ENCODE results near the gene MLPH. TPM values are rescaled to one million over a fixed set of nuclear protein-coding genes. Genes with fewer than 3 reads are reported as not detected.

MLPH gene
- total RNA-seq, 1 donor from 2014 or later = 34.6 TPM

GRCh38 chr2:237485304-237485703, 1.7 kb upstream of the MLPH start:
- Histone ChIP-seq H3K36me3 (no peaks in the 10 kb centered on the region), H3K9me3 (no peaks in the 10 kb centered on the region), H3K4me3 (no peak overlapping the region), H3K4me1 (peaks cover 68% of the 10 kb centered on the region), H3K27me3 (no peaks in the 10 kb centered on the region), H3K27ac (peak overlapping the region; percentile 92)
- TF ChIP-seq POLR2A (IDR thresholded peaks at IDR 0.05) (no peak), CTCF (IDR thresholded peaks at IDR 0.05) (no peak), POLR2AphosphoS5 (IDR thresholded peaks at IDR 0.05; ENCODE audit: insufficient read depth in 1 of 2, low read depth in 1 of 2) (no peak)
- intact Hi-C loops (cut with DNase I) = no loop called here
- DNase-seq (ENCODE audit: extremely low spot score in 2 of 2) = no peak

- H3K36me3 ChIP-seq = no peaks in the 10 kb centered on the region
- H3K9me3 ChIP-seq = no peaks in the 10 kb centered on the region
- intact Hi-C loops (cut with DNase I) = no loop called here
- H3K27me3 ChIP-seq = no peaks in the 10 kb centered on the region
- TF ChIP-seq CTCF (IDR thresholded peaks at IDR 0.05) (no peak), POLR2AphosphoS5 (IDR thresholded peaks at IDR 0.05; ENCODE audit: insufficient read depth in 1 of 2, low read depth in 1 of 2) (no peak), POLR2A (IDR thresholded peaks at IDR 0.05) (no peak)
- H3K4me1 ChIP-seq = peaks cover 69% of the 10 kb centered on the region
- H3K27ac ChIP-seq = peak overlapping the region; percentile 92
- peak overlapping the region; percentile 52 to 58 for H3K4me3 ChIP-seq
- no peak for DNase-seq (ENCODE audit: extremely low spot score in 2 of 2)
Measured at GRCh38 chr2:237485844-237486243, 1.2 kb upstream of the MLPH start.

- H3K27me3 ChIP-seq = no peaks in the 10 kb centered on the region
- H3K9me3 ChIP-seq = no peaks in the 10 kb centered on the region
- TF ChIP-seq POLR2A (IDR thresholded peaks at IDR 0.05) = peak in 1 of 2 donors; percentile 12
- TF ChIP-seq CTCF (IDR thresholded peaks at IDR 0.05) = no peak
- TF ChIP-seq POLR2AphosphoS5 (IDR thresholded peaks at IDR 0.05; ENCODE audit: insufficient read depth in 1 of 2, low read depth in 1 of 2) = no peak
- peaks cover 73% of the 10 kb centered on the region for H3K4me1 ChIP-seq
- peak overlapping the region; percentile 92 for H3K27ac ChIP-seq
- no peak for DNase-seq (ENCODE audit: extremely low spot score in 2 of 2)
- H3K36me3 ChIP-seq = no peaks in the 10 kb centered on the region
- intact Hi-C loops (cut with DNase I) = no loop called here
- H3K4me3 ChIP-seq = peak overlapping the region; percentile 52 to 58
Measured at GRCh38 chr2:237486334-237486818, 675 bp upstream of the MLPH start.

- DNase-seq (ENCODE audit: extremely low spot score in 2 of 2) = no peak
- Histone ChIP-seq H3K9me3 (no peaks in the 10 kb centered on the region), H3K4me1 (peaks cover 63% of the 10 kb centered on the region), H3K27me3 (no peaks in the 10 kb centered on the region), H3K36me3 (no peaks in the 10 kb centered on the region), H3K27ac (peak overlapping the region; percentile 92), H3K4me3 (peak overlapping the region; percentile 52 to 58)
- TF ChIP-seq CTCF (IDR thresholded peaks at IDR 0.05) (no peak), POLR2AphosphoS5 (IDR thresholded peaks at IDR 0.05; ENCODE audit: insufficient read depth in 1 of 2, low read depth in 1 of 2) (no peak), POLR2A (IDR thresholded peaks at IDR 0.05) (no peak)
- intact Hi-C loops (cut with DNase I) = no loop called here
Measured at GRCh38 chr2:237487496-237487895, 445 bp downstream of the MLPH start.

- no peak for DNase-seq (ENCODE audit: extremely low spot score in 2 of 2)
- Histone ChIP-seq H3K36me3 (peaks cover 0 to under 1% of the 10 kb centered on the region in 2 donors), H3K4me1 (peaks cover 55% of the 10 kb centered on the region), H3K4me3 (peak overlapping the region; percentile 52 to 58), H3K27ac (peak overlapping the region; percentile 92), H3K27me3 (no peaks in the 10 kb centered on the region), H3K9me3 (no peaks in the 10 kb centered on the region)
- intact Hi-C loops (cut with DNase I) = no loop called here
- TF ChIP-seq POLR2AphosphoS5 (IDR thresholded peaks at IDR 0.05; ENCODE audit: insufficient read depth in 1 of 2, low read depth in 1 of 2) (peak in 1 of 2 donors; percentile 10), POLR2A (IDR thresholded peaks at IDR 0.05) (no peak), CTCF (IDR thresholded peaks at IDR 0.05) (no peak)
Measured at GRCh38 chr2:237488295-237488694, 1.2 kb downstream of the MLPH start.
